Liver (tissue), 9 donors: ENCODE data around the gene DPYD. TPM values are rescaled to one million over a fixed set of nuclear protein-coding genes. Genes with fewer than 3 reads are reported as not detected.

Source experiments
- DNase-seq: peaks from one replicate; pipeline ENCODE4 v3.0.0-alpha.2; 2017; ENCODE audit warnings: low spot score
- H3K27ac ChIP-seq, 2 donors: one replicate each; pipeline ENCODE4 v1.7.0; 2013; ENCODE audit warnings: inconsistent platforms in 2 of 2, low read length in 2 of 2, control low read depth in 1 of 2, low read depth in 1 of 2, mild to moderate bottlenecking in 1 of 2
- H3K27me3 ChIP-seq, 4 donors: one replicate each; pipeline versions ENCODE4 v1.6.1 to v1.7.0; 2013; ENCODE audit warnings: low read length in 3 of 4, inconsistent platforms in 1 of 4, mild to moderate bottlenecking in 1 of 4, moderate library complexity in 1 of 4; ENCODE audit not compliant: control insufficient read depth in 4 of 4, insufficient read depth in 4 of 4
- H3K36me3 ChIP-seq, 4 donors: one replicate each; pipeline versions ENCODE4 v1.6.1 to v1.7.0; 2013; ENCODE audit warnings: low read length in 3 of 4, mild to moderate bottlenecking in 3 of 4, low read depth in 1 of 4, moderate library complexity in 1 of 4; ENCODE audit not compliant: control insufficient read depth in 4 of 4, insufficient read depth in 3 of 4
- H3K4me1 ChIP-seq, 4 donors: one replicate each; pipeline versions ENCODE4 v1.6.1 to v1.7.0; 2013; ENCODE audit warnings: low read length in 3 of 4, mild to moderate bottlenecking in 3 of 4, moderate library complexity in 1 of 4; ENCODE audit not compliant: control insufficient read depth in 4 of 4, insufficient read depth in 4 of 4
- H3K4me3 ChIP-seq, 3 donors: one replicate each; pipeline versions ENCODE4 v1.6.1 to v1.7.0; 2013; ENCODE audit warnings: low read length in 3 of 3, control low read depth in 1 of 3, low read depth in 1 of 3, mild to moderate bottlenecking in 1 of 3
- H3K9ac ChIP-seq, 2 donors: one replicate each; pipeline ENCODE4 v1.7.0; 2013; ENCODE audit warnings: low read length in 2 of 2, mild to moderate bottlenecking in 2 of 2, moderate library complexity in 2 of 2, control low read depth in 1 of 2, low read depth in 1 of 2
- H3K9me3 ChIP-seq, 4 donors: one replicate each; pipeline versions ENCODE4 v1.6.1 to v1.7.0; 2013; ENCODE audit warnings: low read length in 3 of 4; ENCODE audit not compliant: control insufficient read depth in 4 of 4
- CTCF ChIP-seq: fragments of 150-350 bp; IDR thresholded peaks from 2 replicates; pipeline ENCODE4 v1.5.1; 2017; ENCODE audit warnings: improper control_type of control experiment, low read depth, low read length; ENCODE audit not compliant: missing input control
- EGR1 ChIP-seq, 2 donors: IDR thresholded peaks; 2 replicates each; pipeline ENCODE4 v1.6.1; 2016 to 2018; ENCODE audit warnings: antibody characterized with exemption in 2 of 2, low read depth in 2 of 2
- FOXA1 ChIP-seq: IDR thresholded peaks from 2 replicates; pipeline ENCODE4 v1.6.1; 2016; ENCODE audit warnings: antibody characterized with exemption
- FOXA2 ChIP-seq: IDR thresholded peaks from 2 replicates; pipeline ENCODE4 v1.6.1; 2016; ENCODE audit warnings: antibody characterized with exemption
- GABPA ChIP-seq, 2 donors: IDR thresholded peaks in 1 of 2; conservative IDR thresholded peaks in 1 of 2; 2 replicates each; pipeline ENCODE4 v1.6.1; 2016; ENCODE audit warnings: antibody characterized with exemption in 2 of 2, mild to moderate bottlenecking in 1 of 2, moderate library complexity in 1 of 2
- HNF4A ChIP-seq, 2 donors: conservative IDR thresholded peaks; 2 replicates each; pipeline ENCODE4 v1.6.1; 2016; ENCODE audit warnings: antibody characterized with exemption in 2 of 2, mild to moderate bottlenecking in 2 of 2
- JUND ChIP-seq, 2 donors: IDR thresholded peaks; 2 replicates each; pipeline ENCODE4 v1.6.1; 2016; ENCODE audit warnings: antibody characterized with exemption in 2 of 2
- NR2F2 ChIP-seq: IDR thresholded peaks from 2 replicates; pipeline ENCODE4 v1.6.1; 2016; ENCODE audit warnings: antibody characterized with exemption
- RAD21 ChIP-seq, 2 donors: IDR thresholded peaks; 2 replicates each; pipeline ENCODE4 v1.6.1; 2016; ENCODE audit warnings: antibody characterized with exemption in 2 of 2, mild to moderate bottlenecking in 2 of 2
- TAF1 ChIP-seq: conservative IDR thresholded peaks from 2 replicates; pipeline ENCODE4 v1.6.1; 2016; ENCODE audit warnings: antibody characterized with exemption, mild to moderate bottlenecking
- YY1 ChIP-seq: IDR thresholded peaks from 2 replicates; pipeline ENCODE4 v1.6.1; 2016; ENCODE audit warnings: antibody characterized with exemption, mild to moderate bottlenecking
- ZBTB33 ChIP-seq: IDR thresholded peaks from 2 replicates; pipeline ENCODE4 v1.6.1; 2016; ENCODE audit warnings: antibody characterized with exemption
- WGBS: extraction: QIAGEN DNeasy Blood & Tissue Kit; methylation state at CpG from one replicate; pipeline ENCODE4 v1.1.7; 2013; 5-methylcytosine and 5-hydroxymethylcytosine counted together
- polyA plus RNA-seq, 2 donors: library from polyadenylated mRNA; stranded (reverse) in 1 of 2; unstranded in 1 of 2; fragments of 200-250 nt in 1 of 2; fragments of >200 nt in 1 of 2; fragmentation: Nextera tagmentation in 1 of 2; extraction: Ambion mirVana in 1 of 2; gene quantifications; one replicate each; pipeline versions ENCODE4 v1.2.1 to v1.2.3, GENCODE V29; 2013 to 2015
- total RNA-seq, 2 donors: library from RNA; depleted of rRNA; stranded (reverse); fragments of >200 nt; gene quantifications; one replicate each; pipeline ENCODE4 v1.2.3, GENCODE V29; 2014
- TF ChIP-seq, protein P1 (sequence below): IDR thresholded peaks from 2 replicates; pipeline ENCODE4 v1.6.1; 2016; ENCODE audit warnings: antibody characterized with exemption, mild to moderate bottlenecking
- TF ChIP-seq, protein P2 (sequence below): IDR thresholded peaks from 2 replicates; pipeline ENCODE4 v1.6.1; 2016; ENCODE audit warnings: antibody characterized with exemption
- donor health status: healthy.
- donor health status: healthy.
- donor health status: healthy.
- donor health status: healthy.
- donor health status: healthy.

DPYD gene
- total and polyA plus RNA-seq, 4 donors, result 16.2 to 142 (median 47.0) TPM

- TF ChIP-seq, protein P1, sequence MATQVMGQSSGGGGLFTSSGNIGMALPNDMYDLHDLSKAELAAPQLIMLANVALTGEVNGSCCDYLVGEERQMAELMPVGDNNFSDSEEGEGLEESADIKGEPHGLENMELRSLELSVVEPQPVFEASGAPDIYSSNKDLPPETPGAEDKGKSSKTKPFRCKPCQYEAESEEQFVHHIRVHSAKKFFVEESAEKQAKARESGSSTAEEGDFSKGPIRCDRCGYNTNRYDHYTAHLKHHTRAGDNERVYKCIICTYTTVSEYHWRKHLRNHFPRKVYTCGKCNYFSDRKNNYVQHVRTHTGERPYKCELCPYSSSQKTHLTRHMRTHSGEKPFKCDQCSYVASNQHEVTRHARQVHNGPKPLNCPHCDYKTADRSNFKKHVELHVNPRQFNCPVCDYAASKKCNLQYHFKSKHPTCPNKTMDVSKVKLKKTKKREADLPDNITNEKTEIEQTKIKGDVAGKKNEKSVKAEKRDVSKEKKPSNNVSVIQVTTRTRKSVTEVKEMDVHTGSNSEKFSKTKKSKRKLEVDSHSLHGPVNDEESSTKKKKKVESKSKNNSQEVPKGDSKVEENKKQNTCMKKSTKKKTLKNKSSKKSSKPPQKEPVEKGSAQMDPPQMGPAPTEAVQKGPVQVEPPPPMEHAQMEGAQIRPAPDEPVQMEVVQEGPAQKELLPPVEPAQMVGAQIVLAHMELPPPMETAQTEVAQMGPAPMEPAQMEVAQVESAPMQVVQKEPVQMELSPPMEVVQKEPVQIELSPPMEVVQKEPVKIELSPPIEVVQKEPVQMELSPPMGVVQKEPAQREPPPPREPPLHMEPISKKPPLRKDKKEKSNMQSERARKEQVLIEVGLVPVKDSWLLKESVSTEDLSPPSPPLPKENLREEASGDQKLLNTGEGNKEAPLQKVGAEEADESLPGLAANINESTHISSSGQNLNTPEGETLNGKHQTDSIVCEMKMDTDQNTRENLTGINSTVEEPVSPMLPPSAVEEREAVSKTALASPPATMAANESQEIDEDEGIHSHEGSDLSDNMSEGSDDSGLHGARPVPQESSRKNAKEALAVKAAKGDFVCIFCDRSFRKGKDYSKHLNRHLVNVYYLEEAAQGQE, result no peak
- TF ChIP-seq FOXA2, result no peak
These were observed 781.3 kb downstream of the DPYD start (continued) for GRCh38 chr1:97139512-97139911.

- H3K4me1 ChIP-seq, result no peaks in the 10 kb centered on the region
- TF ChIP-seq YY1, result no peak
- no peak for TF ChIP-seq RAD21 (IDR thresholded peaks at IDR 0.05)
- no peak for TF ChIP-seq CTCF
- TF ChIP-seq NR2F2, result no peak
- TF ChIP-seq JUND (IDR thresholded peaks at IDR 0.05), result no peak
- no peak for TF ChIP-seq FOXA2
- TF ChIP-seq GABPA (IDR thresholded peaks at IDR 0.05 in 1 of 2, conservative IDR thresholded peaks at IDR 0.05 in 1 of 2), result no peak
- no peak for TF ChIP-seq ZBTB33
- TF ChIP-seq TAF1, result no peak
- TF ChIP-seq FOXA1, result no peak
- TF ChIP-seq, protein P2, sequence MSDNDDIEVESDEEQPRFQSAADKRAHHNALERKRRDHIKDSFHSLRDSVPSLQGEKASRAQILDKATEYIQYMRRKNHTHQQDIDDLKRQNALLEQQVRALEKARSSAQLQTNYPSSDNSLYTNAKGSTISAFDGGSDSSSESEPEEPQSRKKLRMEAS, result no peak
- no peak for TF ChIP-seq HNF4A (conservative IDR thresholded peaks at IDR 0.05)
- TF ChIP-seq, protein P1, result no peak
- no peak for TF ChIP-seq EGR1 (IDR thresholded peaks at IDR 0.05; ENCODE audit: low read depth in 2 of 2)
- WGBS, result 61% methylated on average over 4 of the region's 4 CpGs
- no peak overlapping the region for H3K9ac ChIP-seq
- H3K36me3 ChIP-seq, result peaks cover 0 to 3% (median 0%) of the 10 kb centered on the region in 4 donors
- DNase-seq, result no peak
- no peaks in the 10 kb centered on the region for H3K27me3 ChIP-seq
- H3K9me3 ChIP-seq, result no peaks in the 10 kb centered on the region
- no peak overlapping the region for H3K4me3 ChIP-seq
- no peak overlapping the region for H3K27ac ChIP-seq
These were observed 782.3 kb downstream of the DPYD start for GRCh38 chr1:97138515-97139032.
